GM19351 (cell line): Measurements from ENCODE around the gene NRIP1.
"Not testable (repeated sequence)": the region's sequence is repeated elsewhere in the genome, so short reads cannot be mapped to it uniquely, and the experiment has no call there.

Experiments used
- ATAC-seq: cut with Tn5 transposase; IDR thresholded peaks from one replicate; pipeline ENCODE4 v1.9.1; 2021; ENCODE audit warnings: mild to moderate bottlenecking, moderate library complexity; ENCODE audit not compliant: unreplicated experiment

The NRIP1 gene

DNA sequence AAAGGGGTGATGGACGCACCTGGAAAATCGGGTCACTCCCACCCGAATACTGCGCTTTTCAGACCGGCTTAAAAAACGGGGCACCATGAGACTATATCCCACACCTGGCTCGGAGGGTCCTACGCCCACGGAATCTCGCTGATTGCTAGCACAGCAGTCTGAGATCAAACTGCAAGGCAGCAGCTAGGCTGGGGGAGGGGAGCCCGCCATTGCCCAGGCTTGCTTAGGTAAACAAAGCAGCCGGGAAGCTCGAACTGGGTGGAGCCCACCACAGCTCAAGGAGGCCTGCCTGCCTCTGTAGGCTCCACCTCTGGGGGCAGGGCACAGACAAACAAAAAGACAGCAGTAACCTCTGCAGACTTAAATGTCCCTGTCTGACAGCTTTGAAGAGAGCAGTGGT lies 137.5 kb downstream of the NRIP1 start:
- not testable (repeated sequence) for ATAC-seq

DNA sequence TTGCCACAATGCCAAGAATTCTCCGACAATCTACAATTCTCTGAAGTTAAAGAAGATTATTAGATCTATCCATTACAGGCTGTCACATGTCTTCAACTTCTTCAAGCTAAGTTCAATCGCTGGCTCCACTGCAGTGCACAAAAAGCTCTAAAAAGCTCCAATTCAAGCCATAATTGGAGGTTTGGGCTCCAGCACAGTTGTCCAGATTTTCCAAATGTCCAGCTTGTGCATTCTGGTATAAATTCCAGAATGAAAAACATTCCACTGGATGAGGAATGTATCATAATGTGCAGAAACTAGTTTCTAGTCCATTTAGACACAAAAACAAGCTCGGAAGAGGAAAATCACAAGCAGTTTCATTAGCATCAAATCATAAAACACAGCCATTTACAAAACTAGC lies 138.6 kb downstream of the NRIP1 start:
- no peak for ATAC-seq

DNA sequence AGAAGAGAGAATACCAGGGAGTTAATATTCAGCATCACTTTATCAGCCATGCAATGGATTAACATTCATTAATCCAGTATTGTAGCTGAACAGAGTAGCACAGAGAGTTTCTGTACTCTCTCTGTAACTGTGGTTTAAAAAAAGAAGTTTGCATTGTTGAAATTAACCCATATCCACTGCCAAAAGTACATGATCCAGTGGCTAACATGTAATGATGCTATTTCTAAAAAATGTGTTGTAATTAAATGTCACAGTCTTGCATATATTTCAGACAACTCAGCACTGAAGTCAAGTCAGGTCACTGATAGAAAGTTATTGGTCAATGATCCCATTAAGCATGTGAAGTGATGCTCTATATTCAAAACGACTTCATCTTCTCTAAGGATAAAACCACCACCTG lies 141.3 kb downstream of the NRIP1 start:
- ATAC-seq, result no peak

DNA sequence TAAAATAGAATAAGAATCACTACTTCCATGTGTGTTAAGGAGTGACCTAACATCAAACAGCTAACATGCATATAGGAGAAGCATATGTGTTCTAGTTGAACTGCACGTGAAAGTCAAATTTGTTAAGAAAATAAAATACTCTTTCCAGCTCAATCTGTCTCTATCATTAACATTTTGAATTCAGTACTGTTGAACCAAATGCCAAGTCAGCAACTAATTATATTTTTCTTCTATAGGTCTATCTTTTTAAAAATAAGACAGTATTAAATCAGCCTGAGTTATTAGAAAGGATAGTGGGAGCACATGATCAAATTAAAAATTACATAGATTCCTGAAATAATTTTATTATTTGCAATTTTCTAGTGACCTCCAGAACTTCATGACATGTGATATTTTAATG lies 141.8 kb downstream of the NRIP1 start:
- no peak for ATAC-seq

DNA sequence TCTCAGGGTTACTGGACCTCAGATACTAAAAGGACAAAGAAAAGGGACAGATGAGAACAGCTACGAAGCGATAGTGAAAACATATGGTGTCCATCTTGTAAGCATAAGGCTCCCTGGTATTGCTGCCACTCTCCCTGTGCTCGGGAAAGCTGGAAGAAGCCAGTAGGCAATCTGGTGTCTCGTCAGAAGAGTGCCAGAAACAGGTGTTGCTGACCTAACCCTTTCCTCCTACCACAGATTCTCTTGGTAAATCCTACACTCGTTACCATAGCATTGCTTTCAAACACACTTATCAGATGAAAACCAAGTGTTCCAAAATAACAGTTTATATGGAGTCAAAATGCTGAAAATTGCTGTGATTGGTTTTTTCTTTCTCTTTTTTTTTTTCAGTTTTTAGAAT lies 146.3 kb downstream of the NRIP1 start:
- no peak for ATAC-seq

DNA sequence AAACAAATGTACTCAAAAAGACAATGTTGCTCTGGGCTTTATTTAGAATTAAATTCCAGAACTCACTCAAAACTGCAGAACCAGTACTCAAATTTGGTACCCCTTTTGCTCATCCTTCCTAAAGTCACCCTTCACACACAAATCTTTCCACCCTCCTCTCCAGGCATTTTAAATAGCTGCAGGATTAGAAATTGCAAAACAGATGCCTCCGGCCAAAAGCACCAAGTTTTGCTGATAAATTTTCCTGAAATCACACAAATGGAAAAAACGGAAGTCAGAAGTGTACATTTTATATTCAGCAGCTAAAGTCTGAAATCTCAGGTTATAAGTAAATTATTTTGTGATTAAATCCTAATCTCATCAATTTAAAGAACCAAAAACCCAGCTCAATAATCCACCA lies 147.0 kb downstream of the NRIP1 start:
- ATAC-seq, result no peak

DNA sequence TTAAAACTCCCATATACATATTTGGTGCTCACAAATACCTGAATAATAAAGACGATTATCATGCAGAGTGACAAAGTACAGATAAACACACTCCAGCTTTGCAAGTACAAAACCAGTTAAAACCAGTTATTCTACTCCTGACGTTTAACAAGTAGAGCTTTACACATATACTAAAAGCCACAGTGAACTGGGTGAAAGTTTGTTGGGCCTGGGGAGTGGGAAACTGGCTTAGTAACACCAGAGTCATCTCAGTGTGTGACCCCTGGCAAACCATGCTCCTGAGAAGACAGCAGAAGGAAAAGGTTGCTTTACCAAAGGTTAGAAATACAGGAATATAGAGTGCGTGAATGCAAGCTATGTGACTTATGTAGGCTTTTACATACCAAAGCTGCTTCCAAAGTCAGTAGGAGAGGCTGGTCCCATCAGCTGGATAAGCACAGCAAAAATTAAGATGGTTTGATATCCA lies 148.1 kb downstream of the NRIP1 start:
- ATAC-seq, result no peak

DNA sequence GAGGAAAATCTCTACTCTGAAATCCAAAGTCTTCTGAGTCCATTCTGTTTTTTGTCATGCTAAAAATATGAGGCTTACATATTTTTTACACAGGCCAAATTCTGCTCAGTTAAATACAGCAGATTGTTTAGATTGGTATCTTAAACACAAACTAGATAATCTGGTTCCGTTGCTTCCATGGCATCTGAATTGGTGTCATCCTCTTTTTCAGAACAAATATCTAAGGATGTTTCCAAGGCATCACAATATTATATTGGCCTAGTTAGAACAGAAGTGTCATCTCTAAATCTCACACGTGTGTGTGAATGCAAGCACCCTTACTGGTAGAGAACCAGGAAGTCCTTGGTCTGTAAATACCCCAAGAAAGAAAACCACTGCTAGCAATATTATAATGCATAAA lies 151.2 kb downstream of the NRIP1 start:
- no peak for ATAC-seq

DNA sequence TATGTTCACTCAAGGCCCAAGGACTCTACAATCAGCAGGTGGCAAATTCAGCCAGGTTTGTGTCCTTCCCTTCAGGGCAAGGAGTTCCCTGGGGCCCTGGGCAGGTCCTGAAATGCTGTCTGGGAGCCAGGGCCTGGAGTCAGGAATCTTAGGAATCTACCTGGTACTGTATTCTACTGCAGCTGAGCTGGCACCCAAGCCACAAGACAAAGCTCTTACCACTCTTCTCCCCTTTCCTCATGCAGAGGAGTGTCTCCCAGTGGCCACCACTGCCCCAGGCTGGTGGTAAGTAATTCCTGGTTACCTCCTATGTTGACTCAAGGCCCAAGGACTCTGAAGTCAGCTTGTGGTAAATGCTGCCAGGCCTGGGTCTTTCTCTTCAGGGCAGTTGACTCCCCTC lies 153.4 kb downstream of the NRIP1 start:
- ATAC-seq, result no peak
